DMS53 treated with DMSO at 0.1 percent for 48 hours (cell line): ENCODE results near the gene CGGBP1.

Experiments
- DNase-seq: peaks from one replicate; lab custom pipeline; 2025; ENCODE audit not compliant: unreplicated experiment; lab: John Stamatoyannopoulos, UW

The CGGBP1 gene, protein sequence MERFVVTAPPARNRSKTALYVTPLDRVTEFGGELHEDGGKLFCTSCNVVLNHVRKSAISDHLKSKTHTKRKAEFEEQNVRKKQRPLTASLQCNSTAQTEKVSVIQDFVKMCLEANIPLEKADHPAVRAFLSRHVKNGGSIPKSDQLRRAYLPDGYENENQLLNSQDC

GRCh38 chr3:88058581-88059379, at the start of gene CGGBP1, which contains the start of gene ZNF654:
Gene CGGBP1 (minus strand): TSS chr3:88059005. CDS start chr3:88055976, 3,029 bp downstream.
Gene ZNF654 (plus strand): TSS chr3:88059255. CDS start chr3:88059320, 65 bp downstream.
- peak; percentile 70 for DNase-seq

DNA sequence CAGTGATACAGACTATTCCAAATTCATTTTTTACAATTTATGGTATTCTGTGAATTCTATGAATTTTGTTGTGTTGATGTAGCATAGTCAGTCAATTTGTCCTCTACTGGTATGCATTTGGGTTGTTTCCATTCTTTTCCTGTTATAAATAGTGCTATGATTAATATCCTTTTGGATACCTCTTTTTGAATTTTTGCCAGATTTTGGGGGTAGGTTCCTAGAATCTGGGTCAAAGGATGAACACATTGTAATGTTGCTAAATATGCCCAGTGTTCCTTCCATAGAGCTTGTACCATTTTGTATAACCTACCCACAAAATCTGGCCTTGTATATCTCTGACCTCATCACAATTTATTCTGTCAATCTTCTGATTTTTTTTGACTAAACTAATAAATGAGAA, 46.5 kb upstream of the CGGBP1 start:
- no peak for DNase-seq

GRCh38 chr3:88101142-88101541, 42.3 kb upstream of the CGGBP1 start:
- DNase-seq, result no peak

- DNase-seq, result no peak
Observed at GRCh38 chr3:88093266-88093665, 34.5 kb upstream of the CGGBP1 start.

GRCh38 chr3:88092270-88092669, 33.5 kb upstream of the CGGBP1 start:
- no peak for DNase-seq

- no peak for DNase-seq
Observed at GRCh38 chr3:88090681-88091080, 31.9 kb upstream of the CGGBP1 start.

DNA sequence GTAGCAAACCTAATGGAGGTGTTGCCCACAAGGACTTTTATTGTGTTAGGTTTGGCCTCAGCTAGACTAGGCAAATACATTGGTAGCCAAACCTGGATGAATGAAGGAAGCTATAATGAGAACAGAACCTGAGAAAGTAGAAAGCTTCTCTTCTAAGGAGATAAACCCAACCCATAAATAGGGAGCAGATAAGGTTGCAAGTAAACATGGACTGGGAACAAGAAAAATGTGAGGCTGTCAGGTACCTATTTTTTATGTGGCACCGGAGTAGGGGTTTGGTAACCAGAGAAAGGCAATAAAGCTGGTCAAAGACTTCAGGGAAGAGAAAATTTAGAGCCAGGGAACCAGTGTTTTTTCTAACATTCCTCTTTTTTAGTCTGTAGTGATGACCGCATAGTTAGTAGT, 25.3 kb upstream of the CGGBP1 start:
- DNase-seq, result no peak

DNA sequence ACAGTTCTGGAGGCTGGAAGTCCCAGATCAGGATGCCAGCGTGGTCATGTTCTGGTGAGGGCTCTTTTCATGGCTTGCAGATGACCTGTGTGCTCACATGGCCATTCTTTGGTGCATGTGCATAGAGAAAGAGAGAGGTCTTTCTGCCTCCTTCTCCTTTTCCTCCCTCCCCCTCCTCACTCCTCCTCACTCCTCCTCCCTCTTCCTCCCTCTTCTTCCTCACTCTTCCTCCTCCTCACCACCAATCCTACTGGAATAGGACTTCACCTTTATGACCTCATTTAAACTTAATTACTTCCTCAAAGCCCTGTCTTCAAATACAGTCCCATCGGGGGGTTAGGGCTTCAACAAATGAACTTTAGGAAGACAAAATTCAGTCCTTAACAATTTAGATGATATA, 24.0 kb upstream of the CGGBP1 start:
- no peak for DNase-seq

DNA sequence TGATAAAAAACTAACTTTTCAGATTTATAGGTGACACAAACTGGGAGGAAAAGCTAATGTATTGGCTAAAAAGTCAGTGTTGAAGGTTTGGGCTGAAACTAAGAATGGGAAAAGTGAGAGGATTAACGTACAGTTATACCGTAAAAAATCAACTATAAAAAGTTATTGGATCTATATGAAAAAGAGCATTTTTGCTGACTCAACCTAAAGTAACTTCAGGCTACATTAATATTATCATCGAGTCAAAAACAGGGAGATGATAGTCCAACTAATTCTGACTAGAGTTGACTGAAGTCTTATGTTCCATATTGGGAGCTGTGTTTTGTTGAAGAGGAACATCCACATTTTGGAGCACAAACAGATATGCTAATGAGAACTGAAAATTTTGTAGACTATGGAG, 20.1 kb upstream of the CGGBP1 start:
- no peak for DNase-seq

DNA sequence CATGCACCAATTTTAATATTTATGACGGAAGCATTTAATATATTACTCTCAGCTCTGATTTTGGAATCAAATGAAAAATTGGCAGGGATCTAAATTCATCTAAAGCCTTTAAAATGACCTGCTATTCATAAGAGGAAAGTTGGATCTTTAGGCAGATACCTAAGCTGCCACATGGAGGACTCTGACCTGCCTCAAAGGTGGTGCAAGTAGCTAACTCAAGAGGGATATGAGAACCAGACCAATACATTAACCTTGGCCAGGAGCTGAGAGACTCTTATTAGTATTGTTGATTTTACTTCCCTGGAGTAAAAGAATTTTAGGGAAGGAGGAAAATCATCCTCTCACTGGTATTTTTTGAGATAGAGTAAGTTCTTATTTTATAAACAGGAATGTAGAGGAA, 17.9 kb upstream of the CGGBP1 start:
- DNase-seq, result no peak

- no peak for DNase-seq
Observed at GRCh38 chr3:88075497-88075896, 16.7 kb upstream of the CGGBP1 start.

- no peak for DNase-seq
Observed at GRCh38 chr3:88075072-88075471, 16.3 kb upstream of the CGGBP1 start.

DNA sequence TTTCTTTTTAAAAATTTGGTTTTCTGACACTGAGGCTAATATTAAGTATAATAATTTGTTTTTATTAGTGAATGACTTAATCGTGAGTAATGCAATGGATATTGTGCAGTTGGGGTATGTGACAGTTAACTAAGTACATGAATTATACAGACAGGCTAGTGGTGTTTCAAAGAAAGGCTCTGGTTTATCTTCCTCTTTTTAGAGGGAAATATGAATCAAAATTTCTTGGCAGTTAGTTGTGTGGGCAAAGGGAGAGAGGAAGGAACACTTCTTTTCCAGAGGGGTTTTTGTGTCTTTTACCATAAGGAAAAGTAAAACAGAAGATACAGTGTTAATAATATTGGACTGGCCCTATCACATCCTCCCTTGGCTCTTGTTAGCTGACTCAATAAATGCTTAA, 2.9 kb upstream of the CGGBP1 start:
- no peak for DNase-seq

DNA sequence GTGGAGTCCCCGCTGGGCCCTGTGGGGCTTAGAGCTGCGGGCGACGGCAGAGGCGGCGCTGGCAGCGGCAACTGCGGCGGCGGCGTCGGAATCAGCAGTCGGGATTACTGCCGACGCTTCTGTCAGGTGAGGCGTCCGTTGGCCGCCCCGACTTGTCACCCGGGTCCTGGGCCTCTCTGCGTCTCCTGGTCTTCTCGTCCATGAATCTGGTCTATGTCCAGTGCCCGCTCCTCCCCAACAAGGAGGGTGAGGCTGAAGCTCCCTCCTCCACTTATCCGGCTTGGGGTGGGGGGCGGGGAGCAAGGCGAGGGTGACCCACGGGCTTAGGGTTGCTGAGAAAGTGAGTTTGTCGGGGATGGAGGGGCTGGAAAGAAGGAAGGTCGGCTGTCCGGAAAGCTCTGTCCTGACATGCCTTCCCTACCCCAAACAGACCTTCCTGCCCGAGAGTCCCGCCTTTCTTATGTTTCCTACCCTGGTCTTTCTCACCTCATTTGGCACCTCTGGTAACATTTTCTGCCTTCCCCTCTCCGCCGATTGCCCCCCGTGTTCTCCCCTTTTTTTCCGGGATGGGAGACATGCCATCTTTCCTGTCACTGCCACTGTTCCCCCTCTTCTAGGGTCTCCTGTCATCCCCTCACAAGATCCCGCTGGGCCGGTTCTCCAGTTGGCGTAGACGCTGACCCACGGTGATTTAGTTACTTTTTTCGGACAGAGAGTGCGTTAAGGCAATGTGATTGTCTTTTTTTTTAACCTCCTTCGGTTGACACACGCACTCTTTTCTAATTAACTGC, 770 bp upstream of the CGGBP1 start:
- no peak for DNase-seq

DNA sequence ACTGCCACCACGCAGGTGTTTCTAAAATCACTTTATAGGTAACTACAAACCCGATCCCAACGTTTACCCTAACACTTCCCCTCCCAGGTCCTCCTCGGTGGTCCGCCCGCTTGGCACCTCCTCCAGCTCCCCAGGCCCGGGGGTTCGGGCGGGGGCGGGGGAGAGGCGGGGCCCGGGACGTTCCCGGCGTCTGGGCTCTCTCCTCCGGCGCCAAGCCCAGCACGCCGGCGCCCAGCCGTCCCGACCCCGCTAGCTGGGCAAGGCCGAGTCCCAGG, 562 bp downstream of the CGGBP1 start:
- DNase-seq, result no peak

DNA sequence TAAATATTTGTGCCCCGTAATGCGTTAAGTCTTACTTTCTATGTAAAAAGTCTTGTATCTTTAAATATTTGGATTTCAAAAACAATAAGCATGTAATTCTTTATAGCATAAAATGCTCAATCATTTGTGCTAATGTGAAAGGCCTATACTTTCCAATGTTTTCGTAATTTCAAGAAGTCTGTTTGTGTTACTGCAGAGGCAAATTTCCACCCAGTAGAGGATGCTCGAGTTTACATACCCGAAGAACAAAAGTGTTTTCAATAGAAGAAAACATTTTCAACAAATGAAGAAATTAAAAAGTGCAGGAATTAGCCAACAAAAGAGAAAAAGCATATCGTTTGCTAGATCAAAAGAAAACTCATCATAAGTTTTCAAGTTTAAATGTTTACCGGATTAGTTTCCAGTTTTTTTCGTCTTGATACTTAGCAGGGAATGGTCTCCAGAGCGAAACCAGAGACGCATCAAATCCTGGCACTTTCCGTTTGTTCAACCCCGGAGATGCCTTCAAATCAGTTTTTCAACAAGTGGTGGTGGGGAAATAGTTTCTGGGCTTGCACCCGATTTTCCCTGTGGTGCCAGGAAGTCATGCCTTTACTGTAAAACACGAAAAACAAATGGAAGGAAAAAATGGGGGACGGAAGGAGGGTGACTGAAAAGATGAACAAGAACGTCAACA, 1.0 kb downstream of the CGGBP1 start:
- DNase-seq, result no peak

DNA sequence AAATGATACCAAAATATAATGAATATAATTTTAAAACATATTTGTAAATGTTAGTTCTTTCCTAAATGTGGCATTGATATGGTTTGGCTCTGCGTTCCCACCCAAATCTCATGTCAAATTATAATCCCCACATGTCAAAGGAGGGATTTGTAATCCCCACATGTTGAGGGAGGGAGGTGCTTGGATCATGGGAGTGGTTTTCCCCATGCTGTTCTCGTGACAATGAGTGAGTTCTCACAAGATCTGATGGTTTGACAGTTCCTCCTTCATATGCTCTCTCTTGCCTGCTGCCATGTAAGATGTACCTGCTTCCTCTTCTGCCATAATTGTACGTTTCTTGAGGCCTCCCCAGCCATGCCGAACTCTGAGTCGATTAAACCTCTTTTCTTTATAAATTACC, 12.0 kb downstream of the CGGBP1 start:
- DNase-seq, result no peak

- no peak for DNase-seq
Observed at GRCh38 chr3:88044411-88044810, 14.4 kb downstream of the CGGBP1 start.

DNA sequence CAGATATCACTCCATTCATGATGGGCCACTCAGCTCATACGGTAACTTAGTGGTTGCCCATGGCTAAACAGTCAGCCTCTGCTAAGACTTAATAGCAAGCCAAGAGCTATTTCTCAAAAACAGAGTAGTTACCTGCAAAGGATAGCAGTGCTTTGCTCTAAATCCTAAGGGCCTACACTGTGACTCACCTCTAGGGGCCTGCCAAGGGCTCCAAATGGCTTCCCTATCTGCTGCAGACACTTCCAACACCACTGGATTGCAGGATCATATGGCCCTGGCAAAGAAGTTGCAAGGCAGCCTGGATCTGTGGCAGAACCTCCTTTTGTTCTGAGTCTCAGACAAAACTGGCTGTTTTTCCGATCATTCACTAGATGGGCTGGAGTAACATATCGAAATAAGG, 17.8 kb downstream of the CGGBP1 start:
- no peak for DNase-seq

GRCh38 chr3:88040529-88040928, 18.3 kb downstream of the CGGBP1 start:
- DNase-seq, result no peak

DNA sequence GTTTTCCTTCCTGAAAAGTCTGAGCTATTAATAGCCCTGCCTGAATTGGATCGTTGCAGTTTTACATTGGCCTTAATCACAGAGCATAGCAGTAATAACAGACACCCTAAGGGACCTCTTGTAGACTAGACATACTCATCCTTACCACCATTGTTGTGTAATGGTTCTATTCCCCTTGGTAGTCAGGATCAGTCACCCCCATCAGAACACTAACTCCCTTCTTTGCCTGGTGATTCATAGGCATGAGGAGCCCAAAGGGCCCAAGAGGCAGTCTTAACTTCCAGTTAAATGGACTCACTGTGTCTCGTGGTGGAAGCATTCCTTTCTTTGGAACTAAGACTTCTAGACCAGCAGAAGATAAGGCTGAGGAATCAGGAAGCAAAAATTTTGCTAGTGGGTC, 20.2 kb downstream of the CGGBP1 start:
- no peak for DNase-seq

DNA sequence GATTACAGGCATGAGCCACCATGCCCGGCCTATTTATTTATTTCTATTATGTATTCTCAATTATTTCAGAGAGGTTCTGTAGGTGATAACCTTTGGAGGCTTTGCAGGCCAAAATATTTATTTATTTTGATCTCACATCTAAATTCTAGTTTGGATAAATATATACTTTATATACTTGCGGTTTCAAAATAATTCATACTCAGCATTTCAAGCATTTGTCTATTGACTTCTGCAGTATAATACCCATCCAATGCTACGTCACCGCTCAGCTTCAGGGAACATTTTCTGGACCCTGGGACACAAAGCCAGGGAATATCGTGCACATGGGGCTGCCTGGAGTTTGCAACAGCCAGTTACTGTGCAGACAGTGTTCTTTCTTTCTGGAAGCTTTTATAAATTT, 22.6 kb downstream of the CGGBP1 start:
- DNase-seq, result no peak
